Measurements from ENCODE around the gene IQGAP2.
"Not testable (repeated sequence)": the region's sequence is repeated elsewhere in the genome, so short reads cannot be mapped to it uniquely, and the experiment has no call there.

IQGAP2 gene

GRCh38 chr5:76724871-76725270, 321.8 kb downstream of the IQGAP2 start:
- DNase-seq: no peak

- DNase-seq: no peak
Measured at GRCh38 chr5:76728965-76729364, 325.9 kb downstream of the IQGAP2 start.

- DNase-seq: no peak
Measured at GRCh38 chr5:76729373-76730290, 326.5 kb downstream of the IQGAP2 start.

- DNase-seq: no peak
Measured at GRCh38 chr5:76732405-76733048, 329.4 kb downstream of the IQGAP2 start.

GRCh38 chr5:76733049-76733417, 329.9 kb downstream of the IQGAP2 start:
- no peak for DNase-seq

GRCh38 chr5:76735762-76736545, 332.9 kb downstream of the IQGAP2 start:
- DNase-seq: no peak

GRCh38 chr5:76736679-76737556, 333.8 kb downstream of the IQGAP2 start:
- no peak for DNase-seq

GRCh38 chr5:76737846-76738245, 334.8 kb downstream of the IQGAP2 start:
- DNase-seq: no peak

- not testable (repeated sequence) for DNase-seq
Measured at GRCh38 chr5:76741506-76741905, 338.4 kb downstream of the IQGAP2 start.

- no peak for DNase-seq
Measured at GRCh38 chr5:76742583-76742982, 339.5 kb downstream of the IQGAP2 start.

- no peak for DNase-seq
Measured at GRCh38 chr5:76744632-76745031, 341.5 kb downstream of the IQGAP2 start.

GRCh38 chr5:76745670-76746069, 342.6 kb downstream of the IQGAP2 start:
- no peak for DNase-seq

- no peak for DNase-seq
Measured at GRCh38 chr5:76746677-76747076, 343.6 kb downstream of the IQGAP2 start.

GRCh38 chr5:76747706-76748105, 344.6 kb downstream of the IQGAP2 start:
- no peak for DNase-seq

GRCh38 chr5:76751291-76751690, 348.2 kb downstream of the IQGAP2 start:
- DNase-seq: no peak

GRCh38 chr5:76754668-76755078, 351.6 kb downstream of the IQGAP2 start:
- DNase-seq: no peak

GRCh38 chr5:76755779-76756637, 352.9 kb downstream of the IQGAP2 start:
- no peak for DNase-seq

- no peak for DNase-seq
Measured at GRCh38 chr5:76757049-76757448, 354.0 kb downstream of the IQGAP2 start.
